ACHN (cell line): ENCODE measurements around the gene CHTF8.

Source experiments
- DNase-seq: peaks from one replicate; pipeline ENCODE4 v3.0.0-alpha.2; 2015
- in situ Hi-C: cut with HindIII; loops from 2 replicates; pipeline ENCODE4 v1.10.0; 2017; ENCODE audit warnings: low sequenced_read_pairs, low pct_ligation_motif_present, low pct_unique_long_range_greater_than_20kb

CHTF8 gene

GRCh38 chr16:69116256-69116875 is 16.0 kb downstream of the CHTF8 start:
- no peak for DNase-seq
- in situ Hi-C loops, result loop anchor here (25.0 kb wide), 1 partner anchor 204 kb away; no protein-coding TSS in a partner anchor

DNA sequence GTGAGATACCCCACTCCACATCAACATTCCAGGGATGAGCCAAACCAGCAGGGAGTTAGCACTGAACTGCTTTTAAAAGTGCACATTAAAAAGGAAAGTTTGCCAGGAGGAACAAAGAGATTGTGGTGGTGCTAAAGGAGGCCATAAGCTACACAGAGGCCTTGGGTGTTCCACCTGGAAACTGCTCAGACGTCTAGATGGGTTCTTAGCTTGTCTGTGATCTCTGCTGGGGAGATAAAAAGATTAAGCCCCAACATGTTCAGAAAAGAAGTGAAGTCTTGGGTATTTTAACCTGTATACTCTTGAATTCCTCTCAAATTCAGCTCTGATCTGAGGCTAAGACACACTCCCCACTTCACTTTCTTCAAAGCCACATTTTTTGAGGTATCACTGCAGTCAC is 16.6 kb downstream of the CHTF8 start:
- in situ Hi-C loops, result loop anchor here (25.0 kb wide), 1 partner anchor 204 kb away; no protein-coding TSS in a partner anchor
- DNase-seq, result no peak

DNA sequence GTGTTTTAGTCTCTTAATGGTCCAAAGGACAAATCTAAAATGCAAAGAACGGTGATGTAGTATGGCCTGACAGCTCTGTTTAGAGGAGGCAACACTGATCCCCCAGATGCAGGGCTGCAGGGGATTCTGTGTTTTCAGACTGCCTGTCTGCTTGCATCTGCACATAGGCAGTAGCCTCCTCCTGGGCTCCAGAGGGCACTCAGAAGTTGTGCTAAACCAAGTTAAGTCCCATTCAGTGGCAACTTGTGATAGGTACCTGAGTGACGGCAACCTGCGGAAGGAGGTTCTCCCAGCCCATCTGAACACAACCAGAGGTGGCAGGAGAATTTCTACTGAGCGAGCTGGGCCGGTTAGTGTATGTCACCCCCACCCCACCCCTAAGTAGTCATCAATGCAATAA is 17.0 kb downstream of the CHTF8 start:
- no peak for DNase-seq
- in situ Hi-C loops, result loop anchor here (25.0 kb wide), 1 partner anchor 203 kb away; no protein-coding TSS in a partner anchor

- no peak for DNase-seq
- in situ Hi-C loops, result loop anchor here (25.0 kb wide), 1 partner anchor 203 kb away; no protein-coding TSS in a partner anchor
These were observed 17.4 kb downstream of the CHTF8 start for GRCh38 chr16:69114976-69115355.

DNA sequence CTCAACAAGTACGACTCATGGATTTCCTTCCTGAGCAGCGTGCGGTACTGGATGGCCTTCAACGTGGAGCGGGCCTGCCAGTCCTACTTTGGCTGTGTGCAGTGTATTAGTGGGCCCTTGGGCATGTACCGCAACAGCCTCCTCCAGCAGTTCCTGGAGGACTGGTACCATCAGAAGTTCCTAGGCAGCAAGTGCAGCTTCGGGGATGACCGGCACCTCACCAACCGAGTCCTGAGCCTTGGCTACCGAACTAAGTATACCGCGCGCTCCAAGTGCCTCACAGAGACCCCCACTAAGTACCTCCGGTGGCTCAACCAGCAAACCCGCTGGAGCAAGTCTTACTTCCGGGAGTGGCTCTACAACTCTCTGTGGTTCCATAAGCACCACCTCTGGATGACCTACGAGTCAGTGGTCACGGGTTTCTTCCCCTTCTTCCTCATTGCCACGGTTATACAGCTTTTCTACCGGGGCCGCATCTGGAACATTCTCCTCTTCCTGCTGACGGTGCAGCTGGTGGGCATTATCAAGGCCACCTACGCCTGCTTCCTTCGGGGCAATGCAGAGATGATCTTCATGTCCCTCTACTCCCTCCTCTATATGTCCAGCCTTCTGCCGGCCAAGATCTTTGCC is 17.9 kb downstream of the CHTF8 start:
- in situ Hi-C loops, result loop anchor here (25.0 kb wide), 1 partner anchor 202 kb away; no protein-coding TSS in a partner anchor
- DNase-seq, result no peak

DNA sequence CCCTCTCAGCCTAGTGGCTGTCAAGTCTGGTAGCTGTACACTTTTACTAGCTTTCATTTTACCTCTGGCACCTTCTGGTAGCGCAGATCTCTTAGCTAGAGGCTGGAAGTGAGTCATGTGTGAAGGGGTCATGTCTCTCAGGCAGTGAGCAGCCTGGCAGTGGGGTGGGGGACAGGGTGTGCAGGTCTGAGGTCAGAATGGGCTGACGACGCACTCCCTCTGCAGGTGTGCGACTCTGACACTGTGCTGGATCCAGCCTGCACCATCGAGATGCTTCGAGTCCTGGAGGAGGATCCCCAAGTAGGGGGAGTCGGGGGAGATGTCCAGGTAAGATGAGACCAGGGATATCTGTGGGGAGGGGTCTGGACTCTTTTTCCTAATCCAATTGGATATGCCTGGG is 19.2 kb downstream of the CHTF8 start:
- DNase-seq, result no peak
- in situ Hi-C loops, result loop anchor here (25.0 kb wide), 1 partner anchor 201 kb away; no protein-coding TSS in a partner anchor

DNA sequence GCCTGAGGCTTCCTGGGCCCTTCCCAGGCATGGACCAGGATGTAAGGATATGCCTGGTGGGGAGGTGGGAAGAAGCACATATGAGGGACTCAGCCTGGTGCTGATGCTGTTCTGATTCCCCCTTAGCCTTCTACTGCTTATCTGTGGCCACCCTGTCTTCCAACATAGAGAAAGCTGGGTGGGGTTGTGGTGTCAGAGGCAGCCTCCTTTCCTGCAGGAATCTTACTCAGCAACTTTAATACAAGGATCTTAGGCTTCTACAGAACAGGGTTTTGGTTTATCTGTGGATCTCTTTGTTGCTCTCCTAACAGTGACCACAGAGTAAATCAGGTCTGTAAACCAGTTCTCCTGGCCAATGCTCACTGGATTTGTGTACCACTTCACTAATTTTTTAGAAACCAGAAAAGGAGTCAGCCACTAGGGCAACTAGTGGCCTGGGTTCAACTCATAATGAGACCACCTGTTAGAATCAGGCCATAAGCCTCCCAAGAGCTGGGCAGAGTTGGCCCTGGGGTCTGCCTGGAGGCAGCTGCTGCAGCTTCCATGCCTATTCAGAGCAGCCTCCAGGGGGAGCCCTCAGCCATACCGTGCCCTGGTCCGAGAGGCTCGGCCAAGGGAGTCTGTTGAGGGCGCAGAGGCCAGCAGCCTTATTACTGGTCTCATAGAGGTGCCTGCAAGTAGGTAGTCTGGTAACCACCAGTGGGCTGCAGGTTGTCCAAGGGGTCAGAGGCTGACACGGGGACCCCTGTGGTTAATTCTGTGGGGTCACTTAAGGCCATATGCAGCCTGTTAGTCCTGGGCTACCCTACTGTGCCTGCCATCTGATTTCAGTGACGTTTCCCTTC is 19.9 kb downstream of the CHTF8 start:
- peak; percentile 69 for DNase-seq
- in situ Hi-C loops, result loop anchor here (25.0 kb wide), 1 partner anchor 200 kb away; no protein-coding TSS in a partner anchor

- in situ Hi-C loops, result loop anchor here (25.0 kb wide), 1 partner anchor 200 kb away; no protein-coding TSS in a partner anchor
These were observed 20.5 kb downstream of the CHTF8 start for GRCh38 chr16:69111876-69112230.

GRCh38 chr16:69111216-69111875 is 21.0 kb downstream of the CHTF8 start:
- in situ Hi-C loops, result loop anchor here (25.0 kb wide), 1 partner anchor 199 kb away; no protein-coding TSS in a partner anchor
- no peak for DNase-seq

More at GRCh38 chr16:69111876-69112230, 20.5 kb downstream of the CHTF8 start:
- no peak for DNase-seq

- DNase-seq, result no peak
- in situ Hi-C loops, result loop anchor here (25.0 kb wide), 1 partner anchor 198 kb away; no protein-coding TSS in a partner anchor
These were observed 22.0 kb downstream of the CHTF8 start for GRCh38 chr16:69110406-69110805.

GRCh38 chr16:69109486-69110270 is 22.7 kb downstream of the CHTF8 start:
- in situ Hi-C loops, result loop anchor here (25.0 kb wide), 1 partner anchor 197 kb away; no protein-coding TSS in a partner anchor
- DNase-seq, result no peak

DNA sequence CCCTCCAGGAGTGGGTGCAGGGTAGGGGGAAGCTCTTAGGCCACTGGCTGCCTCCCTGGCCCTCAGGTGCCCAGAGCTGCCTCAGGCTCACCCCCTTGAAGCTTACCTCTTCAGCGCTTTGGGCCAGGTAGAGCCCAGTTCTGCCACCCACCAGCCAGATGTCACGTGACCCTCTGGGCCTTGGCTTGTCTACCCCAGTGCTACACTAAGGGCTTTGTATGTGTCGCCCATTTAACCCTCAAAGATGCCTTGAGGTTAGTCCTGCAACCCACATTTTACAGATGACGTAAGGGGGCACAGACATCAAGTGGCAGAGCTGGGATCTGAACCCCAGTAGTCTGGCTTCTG is 23.5 kb downstream of the CHTF8 start:
- in situ Hi-C loops, result loop anchor here (25.0 kb wide), 1 partner anchor 197 kb away; no protein-coding TSS in a partner anchor
- DNase-seq, result no peak

DNA sequence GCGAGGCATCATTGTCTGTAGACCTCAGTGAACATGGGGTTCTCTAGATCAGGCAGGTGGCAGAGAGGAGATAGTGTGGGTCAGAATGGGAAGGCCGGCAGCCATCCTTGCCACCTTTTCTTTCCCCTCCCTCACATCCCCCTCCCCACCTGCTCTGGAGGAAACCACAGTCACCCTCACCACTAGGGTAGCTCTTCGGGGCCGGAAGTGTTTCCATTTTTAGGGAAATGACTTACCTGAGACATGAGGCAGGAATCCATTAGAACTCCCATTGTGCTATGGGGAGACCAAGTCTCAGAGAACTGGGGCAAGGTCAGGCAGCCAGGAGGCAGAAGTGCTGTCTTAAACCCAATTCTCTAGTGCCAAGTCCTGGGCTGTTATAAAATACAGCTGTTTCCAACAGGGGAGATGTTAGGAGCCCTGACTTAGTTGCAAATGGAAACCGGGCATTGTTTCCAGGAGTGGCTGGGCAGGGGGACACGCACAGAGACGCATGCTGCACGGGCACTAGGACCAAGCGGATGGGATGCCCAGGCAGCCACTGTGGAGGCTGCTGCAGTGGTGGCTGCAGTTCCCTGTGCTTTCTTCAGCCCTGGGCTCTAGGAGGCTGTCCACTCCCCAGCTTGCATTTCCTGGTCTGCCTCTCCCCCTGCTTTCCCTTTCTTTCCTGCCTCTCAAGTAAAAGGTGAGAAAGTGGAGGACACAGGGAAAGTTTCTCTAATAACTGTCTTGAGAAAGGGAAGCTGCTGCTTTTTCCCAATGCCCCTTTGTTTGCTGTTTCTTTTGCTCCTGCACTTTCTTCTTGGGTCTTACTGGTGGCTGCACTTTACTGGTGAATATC is 24.1 kb downstream of the CHTF8 start:
- in situ Hi-C loops, result loop anchor here (25.0 kb wide), 1 partner anchor 196 kb away; no protein-coding TSS in a partner anchor

DNA sequence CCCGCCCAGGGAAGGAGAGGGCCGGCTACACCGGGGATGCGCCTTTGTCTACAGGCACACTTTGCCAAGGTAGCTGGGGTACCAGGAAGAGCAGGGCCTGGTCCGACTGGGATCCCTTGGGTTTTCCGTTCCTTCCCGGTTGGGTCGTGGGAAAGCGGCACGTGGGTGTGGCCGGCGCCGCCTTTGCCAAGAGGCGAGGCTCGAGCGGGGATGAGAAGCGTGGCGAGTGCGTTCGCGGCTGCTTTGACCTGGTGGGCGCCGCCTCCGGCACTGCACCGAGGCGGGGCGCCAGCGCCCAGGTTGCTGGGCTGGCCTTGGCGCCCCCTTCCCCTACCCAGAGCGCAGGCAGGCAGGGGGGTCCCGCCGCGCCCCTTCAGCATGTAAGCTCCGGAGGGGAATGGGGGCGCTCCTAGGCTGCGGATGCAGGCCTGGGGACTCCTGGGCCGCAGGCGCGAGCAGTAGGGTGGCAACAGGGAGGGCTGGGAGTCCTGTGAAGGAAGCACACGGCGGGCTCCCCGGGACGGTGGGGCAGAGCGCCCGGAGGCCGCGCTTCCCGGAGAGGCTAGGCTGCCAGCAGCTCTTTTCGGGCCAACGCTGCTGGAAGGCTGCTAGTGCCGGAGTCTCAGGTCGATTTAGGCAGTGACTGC is 24.9 kb downstream of the CHTF8 start:
- in situ Hi-C loops, result loop anchor here (25.0 kb wide), 1 partner anchor 195 kb away; no protein-coding TSS in a partner anchor
- peak; percentile 68 for DNase-seq

More for the DNA sequence above, 24.1 kb downstream of the CHTF8 start:
- DNase-seq, result no peak

DNA sequence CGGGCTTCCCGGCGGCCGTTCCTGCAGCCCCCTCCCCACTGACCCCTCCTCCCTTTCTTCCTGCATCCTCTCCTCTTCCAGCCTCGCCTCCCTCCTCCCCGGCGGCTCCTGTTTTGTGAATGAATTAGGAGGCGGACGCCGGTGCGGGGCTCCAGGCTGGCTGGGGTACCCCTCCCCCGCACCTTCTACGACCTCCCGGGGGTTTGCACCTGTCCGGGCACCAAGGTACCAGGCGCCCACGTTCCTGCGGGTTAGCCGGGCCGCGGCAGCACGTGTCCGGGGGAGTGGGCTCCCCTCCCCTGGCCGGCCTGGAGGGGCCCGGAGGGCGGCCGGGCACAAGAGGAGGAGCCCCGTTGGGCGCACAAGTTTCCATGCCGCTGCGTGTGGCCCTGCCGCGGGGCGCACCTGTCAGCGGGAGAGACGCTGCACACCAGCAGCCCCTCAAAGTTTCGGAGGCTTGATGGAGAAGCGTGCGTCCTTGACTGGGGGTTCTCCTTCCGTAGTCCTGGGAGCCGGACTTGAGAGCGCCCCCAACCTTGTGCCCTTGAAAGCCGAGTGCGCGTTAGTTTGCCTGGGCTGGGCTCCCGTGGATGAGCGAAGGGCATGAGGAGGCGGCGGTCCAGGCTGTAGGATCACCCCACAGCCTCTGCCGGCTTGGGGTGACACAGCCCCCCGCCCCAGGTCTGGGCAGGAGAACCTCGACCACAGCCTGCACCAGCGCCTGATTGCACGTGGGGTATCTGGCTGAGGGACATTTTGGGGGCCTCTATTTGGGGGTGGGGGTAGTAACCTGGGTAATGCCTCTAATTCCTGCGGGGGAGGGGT is 25.7 kb downstream of the CHTF8 start:
- DNase-seq, result no peak
- in situ Hi-C loops, result loop anchor here (25.0 kb wide), 1 partner anchor 194 kb away; no protein-coding TSS in a partner anchor
